Neural cell (in vitro differentiated cells): ENCODE results near the gene CCDC81. TPM values are rescaled to one million over a fixed set of nuclear protein-coding genes. Genes with fewer than 3 reads are reported as not detected.

Experiments
- H2AFZ ChIP-seq: fragments of 200-600, 300-800 bp; sonication (generic), shearing (Covaris generic); 2 replicates; pipeline ENCODE4 v1.6.0; 2014; ENCODE audit warnings: low read depth, mild to moderate bottlenecking, antibody characterized with exemption, low read length, moderate library complexity
- H3F3A ChIP-seq: fragments of 200-600 bp; shearing (Covaris generic); 2 replicates; pipeline ENCODE4 v1.6.1; 2016; ENCODE audit warnings: mild to moderate bottlenecking, moderate library complexity, mixed read lengths, antibody characterized with exemption, low read length; ENCODE audit not compliant: insufficient read depth, poor library complexity, severe bottlenecking
- H3K27ac ChIP-seq: fragments of 200-600, 300-800 bp; sonication (generic), shearing (Covaris generic); 2 replicates; pipeline ENCODE4 v1.5.1; 2014; ENCODE audit warnings: mild to moderate bottlenecking, low read length, moderate library complexity
- H3K27me3 ChIP-seq: fragments of 300-800, 200-600 bp; sonication (generic), shearing (Covaris generic); 2 replicates; pipeline ENCODE4 v1.6.0; 2014; ENCODE audit warnings: mild to moderate bottlenecking, low read depth, low read length, moderate library complexity; ENCODE audit not compliant: insufficient read depth
- H3K36me3 ChIP-seq: fragments of 300-800, 200-600 bp; sonication (generic), shearing (Covaris generic); 2 replicates; pipeline ENCODE4 v1.5.1; 2014; ENCODE audit warnings: mild to moderate bottlenecking, antibody characterized with exemption, low read length, moderate library complexity; ENCODE audit not compliant: insufficient read depth
- H3K4me2 ChIP-seq: fragments of 300-800, 200-600 bp; sonication (generic), shearing (Covaris generic); 2 replicates; pipeline ENCODE4 v1.6.0; 2014; ENCODE audit warnings: mild to moderate bottlenecking, low read length
- H3K4me3 ChIP-seq: fragments of 300-800, 200-600 bp; sonication (generic), shearing (Covaris generic); 2 replicates; pipeline ENCODE4 v1.5.1; 2014; ENCODE audit warnings: mild to moderate bottlenecking, low read length, moderate library complexity
- H3K79me2 ChIP-seq: fragments of 200-600 bp; shearing (Covaris generic); replicated peaks from 2 replicates; pipeline ENCODE4 v1.6.0; 2014; ENCODE audit warnings: mild to moderate bottlenecking, low read length, moderate library complexity; ENCODE audit not compliant: insufficient read depth
- H3K9ac ChIP-seq: fragments of 300-800, 200-600 bp; sonication (generic), shearing (Covaris generic); 2 replicates; pipeline ENCODE4 v1.6.1; 2016; ENCODE audit warnings: mild to moderate bottlenecking, low read length, mixed read lengths
- H3K9me2 ChIP-seq: fragments of 200-600 bp; shearing (Covaris generic); 2 replicates; pipeline ENCODE4 v1.6.1; 2016; ENCODE audit warnings: mild to moderate bottlenecking, low read length, mixed read lengths; ENCODE audit not compliant: insufficient read depth
- H3K9me3 ChIP-seq: fragments of 200-600, 300-800 bp; sonication (generic), shearing (Covaris generic); 2 replicates; pipeline ENCODE4 v1.6.1; 2016; ENCODE audit warnings: mild to moderate bottlenecking, mixed run types, low read length, moderate library complexity, mixed read lengths
- H4K20me1 ChIP-seq: fragments of 200-600 bp; shearing (Covaris generic); 2 replicates; pipeline ENCODE4 v1.6.1; 2016; ENCODE audit warnings: mild to moderate bottlenecking, mixed run types; ENCODE audit not compliant: insufficient read depth
- CTCF ChIP-seq: fragments of 450-650 bp; IDR thresholded peaks from 2 replicates; pipeline ENCODE4 v1.5.1; 2014; ENCODE audit warnings: antibody characterized with exemption, mild to moderate bottlenecking, moderate library complexity; ENCODE audit not compliant: poor library complexity, severe bottlenecking
- EP300 ChIP-seq: fragments of 450-650 bp; conservative IDR thresholded peaks from 2 replicates; pipeline ENCODE4 v1.6.1; 2014; ENCODE audit warnings: antibody characterized with exemption, mild to moderate bottlenecking, moderate library complexity; ENCODE audit not compliant: poor library complexity, severe bottlenecking
- EZH2 ChIP-seq: fragments of 200-600, 300-800 bp; shearing (Covaris generic), sonication (generic); IDR thresholded peaks from 2 replicates; pipeline ENCODE4 v1.6.1; 2014; ENCODE audit warnings: antibody characterized with exemption, low read length, borderline replicate concordance, mild to moderate bottlenecking; ENCODE audit not compliant: insufficient read depth, poor library complexity, severe bottlenecking
- MXI1 ChIP-seq: fragments of 450-650 bp; conservative IDR thresholded peaks from 2 replicates; pipeline ENCODE4 v1.6.1; 2014; ENCODE audit warnings: antibody characterized with exemption, mild to moderate bottlenecking; ENCODE audit not compliant: poor library complexity, severe bottlenecking
- POLR2AphosphoS5 ChIP-seq: IDR thresholded peaks from 2 replicates; pipeline ENCODE4 v1.6.1; 2012
- RAD21 ChIP-seq: fragments of 450-650 bp; conservative IDR thresholded peaks from 2 replicates; pipeline ENCODE4 v1.6.1; 2014; ENCODE audit warnings: antibody characterized with exemption, mild to moderate bottlenecking, moderate library complexity
- SMC3 ChIP-seq: fragments of 450-650 bp; conservative IDR thresholded peaks from 2 replicates; pipeline ENCODE4 v1.6.1; 2014; ENCODE audit warnings: antibody characterized with exemption, mild to moderate bottlenecking, moderate library complexity; ENCODE audit not compliant: poor library complexity
- TAF1 ChIP-seq: IDR thresholded peaks from 2 replicates; pipeline ENCODE4 v1.6.1; 2012; ENCODE audit warnings: low read depth
- polyA plus RNA-seq: library from polyadenylated mRNA; depleted of rRNA; stranded (reverse); fragments of >200 nt; gene quantifications from 2 replicates; pipeline ENCODE4 v1.2.3, GENCODE V29; 2014
- TF ChIP-seq, protein P1 (sequence below): IDR thresholded peaks from 2 replicates; pipeline ENCODE4 v1.6.1; 2012; ENCODE audit warnings: borderline replicate concordance

Gene CCDC81
- polyA plus RNA-seq, 1 donor from 2014 or later, result 2.5 TPM

GRCh38 chr11:86446163-86446923 lies 71.7 kb downstream of the CCDC81 start:
- Histone ChIP-seq H3K27me3 (no peaks in the 10 kb centered on the region), H3K4me3 (no peak overlapping the region), H3K9me3 (no peaks in the 10 kb centered on the region), H3K36me3 (no peaks in the 10 kb centered on the region), H3K27ac (no peak overlapping the region), H3K4me2 (no peak overlapping the region), H3K9ac (no peak overlapping the region), H2AFZ (no peak overlapping the region), H3F3A (no peaks in the 10 kb centered on the region), H3K9me2 (no peaks in the 10 kb centered on the region), H4K20me1 (no peaks in the 10 kb centered on the region), H3K79me2 (no peaks in the 10 kb centered on the region)
- TF ChIP-seq, protein P1, sequence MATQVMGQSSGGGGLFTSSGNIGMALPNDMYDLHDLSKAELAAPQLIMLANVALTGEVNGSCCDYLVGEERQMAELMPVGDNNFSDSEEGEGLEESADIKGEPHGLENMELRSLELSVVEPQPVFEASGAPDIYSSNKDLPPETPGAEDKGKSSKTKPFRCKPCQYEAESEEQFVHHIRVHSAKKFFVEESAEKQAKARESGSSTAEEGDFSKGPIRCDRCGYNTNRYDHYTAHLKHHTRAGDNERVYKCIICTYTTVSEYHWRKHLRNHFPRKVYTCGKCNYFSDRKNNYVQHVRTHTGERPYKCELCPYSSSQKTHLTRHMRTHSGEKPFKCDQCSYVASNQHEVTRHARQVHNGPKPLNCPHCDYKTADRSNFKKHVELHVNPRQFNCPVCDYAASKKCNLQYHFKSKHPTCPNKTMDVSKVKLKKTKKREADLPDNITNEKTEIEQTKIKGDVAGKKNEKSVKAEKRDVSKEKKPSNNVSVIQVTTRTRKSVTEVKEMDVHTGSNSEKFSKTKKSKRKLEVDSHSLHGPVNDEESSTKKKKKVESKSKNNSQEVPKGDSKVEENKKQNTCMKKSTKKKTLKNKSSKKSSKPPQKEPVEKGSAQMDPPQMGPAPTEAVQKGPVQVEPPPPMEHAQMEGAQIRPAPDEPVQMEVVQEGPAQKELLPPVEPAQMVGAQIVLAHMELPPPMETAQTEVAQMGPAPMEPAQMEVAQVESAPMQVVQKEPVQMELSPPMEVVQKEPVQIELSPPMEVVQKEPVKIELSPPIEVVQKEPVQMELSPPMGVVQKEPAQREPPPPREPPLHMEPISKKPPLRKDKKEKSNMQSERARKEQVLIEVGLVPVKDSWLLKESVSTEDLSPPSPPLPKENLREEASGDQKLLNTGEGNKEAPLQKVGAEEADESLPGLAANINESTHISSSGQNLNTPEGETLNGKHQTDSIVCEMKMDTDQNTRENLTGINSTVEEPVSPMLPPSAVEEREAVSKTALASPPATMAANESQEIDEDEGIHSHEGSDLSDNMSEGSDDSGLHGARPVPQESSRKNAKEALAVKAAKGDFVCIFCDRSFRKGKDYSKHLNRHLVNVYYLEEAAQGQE, result no peak
- TF ChIP-seq CTCF (no peak), POLR2AphosphoS5 (no peak), TAF1 (no peak), RAD21 (no peak), MXI1 (no peak), SMC3 (no peak), EZH2 (no peak), EP300 (no peak)

GRCh38 chr11:86446924-86447285 lies 72.2 kb downstream of the CCDC81 start:
- TF ChIP-seq, protein P1, result no peak
- TF ChIP-seq TAF1 (no peak), MXI1 (no peak), EP300 (no peak), RAD21 (no peak), CTCF (no peak), SMC3 (no peak), EZH2 (no peak), POLR2AphosphoS5 (no peak)
- no peaks in the 10 kb centered on the region for H3K36me3 ChIP-seq
- no peaks in the 10 kb centered on the region for H4K20me1 ChIP-seq

More at GRCh38 chr11:86446924-86447285, 72.2 kb downstream of the CCDC81 start:
- H3K9me3 ChIP-seq, result no peaks in the 10 kb centered on the region
- H3F3A ChIP-seq, result no peaks in the 10 kb centered on the region
- no peak overlapping the region for H3K4me2 ChIP-seq
- H3K27ac ChIP-seq, result no peak overlapping the region
- no peaks in the 10 kb centered on the region for H3K9me2 ChIP-seq
- H3K9ac ChIP-seq, result no peak overlapping the region
- no peak overlapping the region for H2AFZ ChIP-seq
- no peak overlapping the region for H3K4me3 ChIP-seq
- no peaks in the 10 kb centered on the region for H3K79me2 ChIP-seq
- H3K27me3 ChIP-seq, result no peaks in the 10 kb centered on the region
